Spleen (tissue), 7 donors: ENCODE results near the gene PRKCZ.

Source experiments
- POLR2A ChIP-seq, 3 donors: fragments of 450-650 bp; IDR thresholded peaks; one replicate each; pipeline ENCODE4 v1.5.1; 2017; ENCODE audit warnings: antibody characterized with exemption in 3 of 3, mild to moderate bottlenecking in 1 of 3
- POLR2AphosphoS5 ChIP-seq, 3 donors: sonication (generic); formaldehyde crosslinking; IDR thresholded peaks; one replicate each; pipeline ENCODE4 v1.5.1; 2017; ENCODE audit warnings: antibody characterized with exemption in 3 of 3
- TF ChIP-seq, protein P1 (sequence below), 11 experiments: fragments of 200-600 bp in 7 of 11; fragments of 450-650 bp in 4 of 11; sonication (generic) in 4 of 11; IDR thresholded peaks in 8 of 11; conservative IDR thresholded peaks in 3 of 11; 1 replicate in 7 of 11; 2 replicates in 4 of 11; pipeline versions ENCODE4 v1.4.0 to v1.8.0; 2016 to 2021; ENCODE audit warnings: antibody characterized with exemption in 11 of 11, inconsistent platforms in 4 of 11, mild to moderate bottlenecking in 1 of 11
- donor health status: DM: no; HTN: no; CAD: no; lungs with moderate emphysema.
- donor health status: DM: no; HTN: no; CAD: no.
- donor health status: DM: no; HTN: no; CAD: no.

DNA sequence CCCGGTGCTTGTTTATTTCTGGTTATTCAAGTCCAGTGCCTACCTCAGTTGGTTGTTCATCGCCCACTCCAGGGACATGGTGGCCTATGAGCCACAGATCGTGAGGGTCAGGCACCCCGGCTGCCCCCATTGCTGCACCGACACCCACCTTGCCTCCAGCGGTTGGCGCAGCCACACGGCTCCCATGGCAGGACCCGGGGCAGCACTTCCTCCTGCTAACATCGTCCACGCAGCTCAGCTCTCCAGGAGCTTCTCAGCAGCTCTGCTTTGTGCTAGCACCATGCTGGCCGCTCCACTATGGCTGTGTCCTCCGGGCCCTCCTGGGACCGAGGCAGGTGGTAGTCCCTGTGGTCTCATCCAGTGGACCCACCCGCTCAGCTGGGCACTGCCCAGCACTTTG, 13.9 kb upstream of the PRKCZ start:
- TF ChIP-seq, protein P1, sequence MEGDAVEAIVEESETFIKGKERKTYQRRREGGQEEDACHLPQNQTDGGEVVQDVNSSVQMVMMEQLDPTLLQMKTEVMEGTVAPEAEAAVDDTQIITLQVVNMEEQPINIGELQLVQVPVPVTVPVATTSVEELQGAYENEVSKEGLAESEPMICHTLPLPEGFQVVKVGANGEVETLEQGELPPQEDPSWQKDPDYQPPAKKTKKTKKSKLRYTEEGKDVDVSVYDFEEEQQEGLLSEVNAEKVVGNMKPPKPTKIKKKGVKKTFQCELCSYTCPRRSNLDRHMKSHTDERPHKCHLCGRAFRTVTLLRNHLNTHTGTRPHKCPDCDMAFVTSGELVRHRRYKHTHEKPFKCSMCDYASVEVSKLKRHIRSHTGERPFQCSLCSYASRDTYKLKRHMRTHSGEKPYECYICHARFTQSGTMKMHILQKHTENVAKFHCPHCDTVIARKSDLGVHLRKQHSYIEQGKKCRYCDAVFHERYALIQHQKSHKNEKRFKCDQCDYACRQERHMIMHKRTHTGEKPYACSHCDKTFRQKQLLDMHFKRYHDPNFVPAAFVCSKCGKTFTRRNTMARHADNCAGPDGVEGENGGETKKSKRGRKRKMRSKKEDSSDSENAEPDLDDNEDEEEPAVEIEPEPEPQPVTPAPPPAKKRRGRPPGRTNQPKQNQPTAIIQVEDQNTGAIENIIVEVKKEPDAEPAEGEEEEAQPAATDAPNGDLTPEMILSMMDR (IDR thresholded peaks at IDR 0.05 in 8 of 11, conservative IDR thresholded peaks at IDR 0.05 in 3 of 11) = no peak
- no peak for TF ChIP-seq POLR2A (IDR thresholded peaks at IDR 0.05)
- TF ChIP-seq POLR2AphosphoS5 (IDR thresholded peaks at IDR 0.05) = no peak
